Right kidney (tissue), 1 donor: ENCODE data around the gene CEACAM19.
"Not testable (repeated sequence)": the region's sequence is repeated elsewhere in the genome, so short reads cannot be mapped to it uniquely, and the experiment has no call there.

Experiments
- DNase-seq: peaks from one replicate; pipeline ENCODE4 v3.0.0-alpha.2; 2016

Gene CEACAM19

GRCh38 chr19:44675521-44675920 is 4.2 kb downstream of the CEACAM19 start:
- DNase-seq = peak; percentile 50

- DNase-seq = no peak
These were observed 5.9 kb downstream of the CEACAM19 start for GRCh38 chr19:44677019-44677811.

- DNase-seq = no peak
These were observed 9.3 kb downstream of the CEACAM19 start for GRCh38 chr19:44680536-44680935.

- DNase-seq = no peak
These were observed 10.9 kb downstream of the CEACAM19 start for GRCh38 chr19:44681992-44682790.

- no peak for DNase-seq
These were observed 11.5 kb downstream of the CEACAM19 start for GRCh38 chr19:44682807-44683206.

- DNase-seq = no peak
These were observed 12.3 kb downstream of the CEACAM19 start for GRCh38 chr19:44683434-44684210.

- not testable (repeated sequence) for DNase-seq
These were observed 13.1 kb downstream of the CEACAM19 start for GRCh38 chr19:44684396-44684795.

- peak; percentile 26 for DNase-seq
These were observed 13.9 kb downstream of the CEACAM19 start for GRCh38 chr19:44684892-44685863.

GRCh38 chr19:44685877-44686276 is 14.6 kb downstream of the CEACAM19 start:
- DNase-seq = no peak

- no peak for DNase-seq
These were observed 15.6 kb downstream of the CEACAM19 start for GRCh38 chr19:44686896-44687295.

- DNase-seq = no peak
These were observed 16.6 kb downstream of the CEACAM19 start for GRCh38 chr19:44687888-44688287.

- peak; percentile 57 for DNase-seq
These were observed 18.2 kb downstream of the CEACAM19 start for GRCh38 chr19:44689290-44690130.

GRCh38 chr19:44690131-44690440 is 18.8 kb downstream of the CEACAM19 start:
- no peak for DNase-seq

GRCh38 chr19:44692379-44692721 is 21.1 kb downstream of the CEACAM19 start:
- no peak for DNase-seq

GRCh38 chr19:44694184-44694579 is 22.9 kb downstream of the CEACAM19 start:
- DNase-seq = no peak

GRCh38 chr19:44696939-44697669 is 25.8 kb downstream of the CEACAM19 start:
- DNase-seq = no peak

- no peak for DNase-seq
These were observed 26.4 kb downstream of the CEACAM19 start for GRCh38 chr19:44697670-44698034.

- DNase-seq = no peak
These were observed 27.4 kb downstream of the CEACAM19 start, which contains the start of gene CEACAM16 for GRCh38 chr19:44698492-44699201. Gene CEACAM16 (plus strand): TSS chr19:44699151. CDS start chr19:44701457, 2,306 bp downstream.

- no peak for DNase-seq
These were observed 29.3 kb downstream of the CEACAM19 start for GRCh38 chr19:44700547-44700946.
